MM.1S (cell line): ENCODE measurements around the gene DNAI2.
A peak's percentile ranks its signal among the peaks of the same experiment; 100 is the strongest.

ENCODE experiments used
- DNase-seq: peaks from one replicate; pipeline ENCODE4 v3.0.0-alpha.2; 2015
- H2AFZ ChIP-seq: fragments of 300-600 bp; sonication (generic); 2 replicates; pipeline ENCODE4 v1.6.0; 2016; ENCODE audit warnings: antibody characterized with exemption, low read length
- H3F3A ChIP-seq: fragments of 300-600 bp; sonication (generic); 2 replicates; pipeline ENCODE4 v1.6.1; 2016; ENCODE audit warnings: mild to moderate bottlenecking, antibody characterized with exemption, low read length, moderate library complexity, mixed read lengths; ENCODE audit not compliant: insufficient read depth
- H3K27ac ChIP-seq: fragments of 300-600 bp; sonication (generic); 2 replicates; pipeline ENCODE4 v1.5.1; 2016; ENCODE audit warnings: mild to moderate bottlenecking, low read length
- H3K27me3 ChIP-seq: fragments of 300-600 bp; sonication (generic); replicated peaks from 2 replicates; pipeline ENCODE4 v1.6.0; 2016; ENCODE audit warnings: low read length; ENCODE audit not compliant: insufficient read depth
- H3K36me3 ChIP-seq: fragments of 300-600 bp; sonication (generic); replicated peaks from 2 replicates; pipeline ENCODE4 v1.6.1; 2016; ENCODE audit warnings: mild to moderate bottlenecking, low read length, mixed read lengths; ENCODE audit not compliant: insufficient read depth
- H3K4me1 ChIP-seq: fragments of 300-600 bp; sonication (generic); 2 replicates; pipeline ENCODE4 v1.6.1; 2016; ENCODE audit warnings: low read length, mixed read lengths
- H3K4me2 ChIP-seq: fragments of 300-600 bp; sonication (generic); 2 replicates; pipeline ENCODE4 v1.6.0; 2016; ENCODE audit warnings: low read depth, low read length
- H3K4me3 ChIP-seq: fragments of 300-600 bp; sonication (generic); 2 replicates; pipeline ENCODE4 v1.5.1; 2016; ENCODE audit warnings: low read length, mixed read lengths
- H3K79me2 ChIP-seq: fragments of 300-600 bp; sonication (generic); 2 replicates; pipeline ENCODE4 v1.6.1; 2016; ENCODE audit warnings: mixed run types, low read length, mixed read lengths
- H3K9ac ChIP-seq: fragments of 300-600 bp; sonication (generic); 2 replicates; pipeline ENCODE4 v1.6.1; 2016; ENCODE audit warnings: low read length, mixed read lengths
- H3K9me2 ChIP-seq: fragments of 300-600 bp; sonication (generic); replicated peaks from 2 replicates; pipeline ENCODE4 v1.6.1; 2016; ENCODE audit warnings: mild to moderate bottlenecking, low read length, mixed read lengths; ENCODE audit not compliant: insufficient read depth
- H3K9me3 ChIP-seq: fragments of 300-600 bp; sonication (generic); replicated peaks from 2 replicates; pipeline ENCODE4 v1.6.1; 2016; ENCODE audit warnings: mild to moderate bottlenecking, low read length, mixed read lengths; ENCODE audit not compliant: insufficient read depth
- H4K20me1 ChIP-seq: fragments of 300-600 bp; sonication (generic); 2 replicates; pipeline ENCODE4 v1.6.1; 2016; ENCODE audit warnings: mild to moderate bottlenecking, low read length, moderate library complexity, mixed read lengths; ENCODE audit not compliant: insufficient read depth
- EZH2 ChIP-seq: fragments of 300-600 bp; sonication (generic); optimal IDR thresholded peaks from 2 replicates; pipeline ENCODE3; 2017; ENCODE audit warnings: low read depth, mild to moderate bottlenecking, antibody characterized with exemption, low read length, mixed read lengths
- EZH2phosphoT487 ChIP-seq: fragments of 300-600 bp; sonication (generic); IDR thresholded peaks from 2 replicates; pipeline ENCODE4 v1.6.1; 2018; ENCODE audit warnings: antibody characterized with exemption, low read length
- TF ChIP-seq, protein P1 (sequence below): fragments of 300-600 bp; sonication (generic); IDR thresholded peaks from 2 replicates; pipeline ENCODE4 v1.5.1; 2016; ENCODE audit warnings: antibody characterized with exemption, low read length, mixed read lengths

The DNAI2 gene

DNA sequence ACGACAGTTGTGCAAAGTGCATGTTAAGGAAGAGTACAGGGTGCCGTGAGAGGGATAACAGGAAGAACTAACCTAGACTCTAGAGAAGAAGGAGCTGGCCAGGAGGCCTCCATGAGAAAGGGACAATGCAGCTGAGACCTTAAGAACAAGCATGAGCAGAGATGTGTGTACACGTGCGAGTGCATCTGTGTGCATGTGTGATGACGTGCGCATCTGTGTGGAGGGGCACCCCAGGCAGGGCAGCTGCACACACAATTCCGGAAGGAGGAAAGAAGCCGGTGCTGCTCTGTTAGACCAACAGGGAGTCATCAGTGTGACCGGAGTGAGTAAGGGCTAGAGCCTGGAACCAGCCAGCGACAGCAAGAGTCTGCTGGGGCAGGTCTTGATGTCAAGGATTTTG lies 44.4 kb downstream of the DNAI2 start:
- Histone ChIP-seq H3K27ac (no peak overlapping the region), H3K36me3 (no peaks in the 10 kb centered on the region), H3K27me3 (peaks cover 77% of the 10 kb centered on the region), H3F3A (no peaks in the 10 kb centered on the region), H3K4me2 (no peak overlapping the region), H3K79me2 (no peaks in the 10 kb centered on the region), H4K20me1 (no peaks in the 10 kb centered on the region), H3K9me2 (no peaks in the 10 kb centered on the region), H3K4me3 (no peak overlapping the region), H3K4me1 (no peaks in the 10 kb centered on the region), H2AFZ (no peak overlapping the region), H3K9me3 (no peaks in the 10 kb centered on the region), H3K9ac (no peak overlapping the region)
- DNase-seq: no peak
- TF ChIP-seq, protein P1, sequence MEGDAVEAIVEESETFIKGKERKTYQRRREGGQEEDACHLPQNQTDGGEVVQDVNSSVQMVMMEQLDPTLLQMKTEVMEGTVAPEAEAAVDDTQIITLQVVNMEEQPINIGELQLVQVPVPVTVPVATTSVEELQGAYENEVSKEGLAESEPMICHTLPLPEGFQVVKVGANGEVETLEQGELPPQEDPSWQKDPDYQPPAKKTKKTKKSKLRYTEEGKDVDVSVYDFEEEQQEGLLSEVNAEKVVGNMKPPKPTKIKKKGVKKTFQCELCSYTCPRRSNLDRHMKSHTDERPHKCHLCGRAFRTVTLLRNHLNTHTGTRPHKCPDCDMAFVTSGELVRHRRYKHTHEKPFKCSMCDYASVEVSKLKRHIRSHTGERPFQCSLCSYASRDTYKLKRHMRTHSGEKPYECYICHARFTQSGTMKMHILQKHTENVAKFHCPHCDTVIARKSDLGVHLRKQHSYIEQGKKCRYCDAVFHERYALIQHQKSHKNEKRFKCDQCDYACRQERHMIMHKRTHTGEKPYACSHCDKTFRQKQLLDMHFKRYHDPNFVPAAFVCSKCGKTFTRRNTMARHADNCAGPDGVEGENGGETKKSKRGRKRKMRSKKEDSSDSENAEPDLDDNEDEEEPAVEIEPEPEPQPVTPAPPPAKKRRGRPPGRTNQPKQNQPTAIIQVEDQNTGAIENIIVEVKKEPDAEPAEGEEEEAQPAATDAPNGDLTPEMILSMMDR: no peak
- TF ChIP-seq EZH2 (no peak), EZH2phosphoT487 (no peak)

DNA sequence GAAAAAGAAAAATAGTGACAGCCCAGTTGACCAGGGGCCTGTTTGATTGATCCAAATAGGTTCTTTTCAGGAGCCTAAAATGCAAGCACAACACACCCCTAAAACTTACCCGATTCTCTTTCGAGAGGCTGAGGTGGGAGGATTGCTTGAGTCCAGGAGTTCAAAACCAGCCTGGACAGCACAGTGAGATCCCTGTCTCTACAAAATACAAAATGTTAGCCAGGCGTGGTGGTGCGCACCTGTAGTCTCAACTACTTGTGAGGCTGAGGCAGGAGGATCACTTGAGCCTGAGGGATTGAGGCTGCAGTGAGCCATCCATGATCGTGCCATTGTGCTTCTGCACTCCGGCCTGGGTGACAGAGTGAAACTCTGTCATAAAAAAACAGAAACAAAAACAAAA lies 50.5 kb downstream of the DNAI2 start:
- Histone ChIP-seq H3K9me3 (no peaks in the 10 kb centered on the region), H4K20me1 (no peaks in the 10 kb centered on the region), H3K4me3 (no peak overlapping the region), H3K79me2 (no peaks in the 10 kb centered on the region), H2AFZ (no peak overlapping the region), H3K36me3 (no peaks in the 10 kb centered on the region), H3K4me2 (peak overlapping the region; percentile 51; the same call in 1 of the 2 replicates), H3K27me3 (peaks cover 55% of the 10 kb centered on the region), H3F3A (no peaks in the 10 kb centered on the region), H3K4me1 (0 out of 2 replicates have a peak, but pooled peaks cover 7% of the 10 kb centered on the region), H3K9me2 (no peaks in the 10 kb centered on the region), H3K27ac (no peak overlapping the region), H3K9ac (no peak overlapping the region)
- DNase-seq: no peak
- no peak for TF ChIP-seq EZH2
- TF ChIP-seq, protein P1: no peak
- no peak for TF ChIP-seq EZH2phosphoT487

DNA sequence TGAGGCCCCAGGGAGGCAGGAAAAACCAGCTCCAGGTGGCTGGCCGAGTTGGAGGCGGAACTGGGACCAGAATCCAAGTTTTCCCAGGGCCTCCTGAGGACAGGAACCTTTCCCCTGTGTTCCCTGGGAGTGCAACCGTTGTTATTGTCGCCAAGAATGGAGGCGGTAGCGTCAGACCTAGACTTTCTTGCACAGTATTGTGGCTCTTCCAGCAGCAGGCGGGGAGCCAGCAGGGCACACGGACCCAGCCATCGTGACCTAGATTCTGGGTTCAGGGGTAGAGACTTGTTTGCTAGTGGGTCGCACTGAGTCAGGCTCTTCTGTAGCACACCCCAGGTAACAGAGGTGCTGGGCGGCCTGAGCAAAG lies 51.3 kb downstream of the DNAI2 start:
- Histone ChIP-seq H3K79me2 (no peaks in the 10 kb centered on the region), H3K36me3 (no peaks in the 10 kb centered on the region), H3K9me3 (no peaks in the 10 kb centered on the region), H2AFZ (no peak overlapping the region), H3K9me2 (no peaks in the 10 kb centered on the region), H3F3A (no peaks in the 10 kb centered on the region), H3K9ac (no peak overlapping the region), H3K4me3 (no peak overlapping the region), H3K27ac (no peak overlapping the region), H4K20me1 (no peaks in the 10 kb centered on the region), H3K4me1 (0 out of 2 replicates have a peak, but pooled peaks cover 7% of the 10 kb centered on the region), H3K4me2 (peak overlapping the region; percentile 51; the same call in 1 of the 2 replicates), H3K27me3 (peaks cover 54% of the 10 kb centered on the region)
- TF ChIP-seq, protein P1: no peak
- no peak for TF ChIP-seq EZH2
- TF ChIP-seq EZH2phosphoT487: no peak
- no peak for DNase-seq
